GM12878 (cell line): ENCODE results near the gene FNDC3A.

Source experiments
- BACH1 ChIP-seq: fragments of 450-650 bp; IDR thresholded peaks from 2 replicates; pipeline ENCODE4 v1.6.1; 2017; ENCODE audit warnings: mild to moderate bottlenecking, borderline replicate concordance
- BCL11A ChIP-seq: IDR thresholded peaks from 2 replicates; pipeline ENCODE4 v1.6.1; 2011; ENCODE audit warnings: low read depth, low read length
- BRCA1 ChIP-seq: IDR thresholded peaks from 2 replicates; pipeline ENCODE4 v1.6.1; 2011; ENCODE audit warnings: low read depth, low read length, improper control_type of control experiment
- CTCF ChIP-seq, 3 experiments: IDR thresholded peaks in 2 of 3; conservative IDR thresholded peaks in 1 of 3; 2 replicates each; pipeline ENCODE4 v1.5.1; 2011; ENCODE audit warnings: low read depth in 3 of 3, low read length in 3 of 3, mild to moderate bottlenecking in 3 of 3, control low read depth in 2 of 3, moderate library complexity in 2 of 3, inconsistent platforms in 1 of 3, mixed read lengths in 1 of 3; ENCODE audit not compliant: control insufficient read depth in 2 of 3, insufficient read depth in 1 of 3; ENCODE audit errors: extremely low read depth in 1 of 3
- E4F1 ChIP-seq: fragments of 450-650 bp; IDR thresholded peaks from 2 replicates; pipeline ENCODE4 v1.6.1; 2018; ENCODE audit warnings: borderline replicate concordance, mild to moderate bottlenecking; ENCODE audit not compliant: partially characterized antibody
- HSF1 ChIP-seq: fragments of 150-350 bp; IDR thresholded peaks from 2 replicates; pipeline ENCODE4 v1.6.1; 2014; ENCODE audit warnings: mild to moderate bottlenecking, low read depth, low read length
- MAX ChIP-seq: IDR thresholded peaks from 2 replicates; pipeline ENCODE4 v1.6.1; 2012; ENCODE audit warnings: low read depth, low read length, improper control_type of control experiment
- MYC ChIP-seq: IDR thresholded peaks from 2 replicates; pipeline ENCODE4 v1.6.1; 2011; ENCODE audit warnings: mild to moderate bottlenecking, low read length, moderate library complexity, inconsistent platforms; ENCODE audit not compliant: insufficient read depth, insufficient replicate concordance, insufficient read length, severe bottlenecking
- NBN ChIP-seq: fragments of 450-650 bp; IDR thresholded peaks from 2 replicates; pipeline ENCODE4 v1.6.1; 2016
- POLR2A ChIP-seq: IDR thresholded peaks from 2 replicates; pipeline ENCODE4 v1.6.1; 2011; ENCODE audit warnings: low read depth, mild to moderate bottlenecking, low read length
- POLR2AphosphoS5 ChIP-seq: IDR thresholded peaks from 2 replicates; pipeline ENCODE4 v1.6.1; 2011; ENCODE audit warnings: mild to moderate bottlenecking, low read length, inconsistent platforms
- REST ChIP-seq: IDR thresholded peaks from 2 replicates; pipeline ENCODE4 v1.6.1; 2012; ENCODE audit warnings: mild to moderate bottlenecking, low read depth, low read length
- USF2 ChIP-seq: IDR thresholded peaks from 2 replicates; pipeline ENCODE4 v1.6.1; 2011; ENCODE audit warnings: low read depth, low read length, improper control_type of control experiment, borderline replicate concordance

GRCh38 chr13:49110122-49110912 is 134.6 kb downstream of the FNDC3A start:
- peak; percentile 35; the same call in 1 of the 2 replicates for TF ChIP-seq NBN
- TF ChIP-seq POLR2AphosphoS5: no peak
- TF ChIP-seq CTCF (IDR thresholded peaks at IDR 0.05 in 2 of 3, conservative IDR thresholded peaks at IDR 0.05 in 1 of 3; ENCODE audit: control insufficient read depth in 2 of 3, extremely low read depth in 1 of 3, insufficient read depth in 1 of 3, low read depth in 3 of 3, low read length in 3 of 3): no peak
- TF ChIP-seq USF2: peak; percentile 99
- no peak for TF ChIP-seq BRCA1
- TF ChIP-seq REST: no peak
- TF ChIP-seq POLR2A: no peak
- no peak for TF ChIP-seq BCL11A
- TF ChIP-seq HSF1: 0 out of 2 replicates have a peak, but pooled peaks have one; percentile 32
- no peak for TF ChIP-seq BACH1
- peak; percentile 87 for TF ChIP-seq MAX
- TF ChIP-seq E4F1: no peak
- TF ChIP-seq MYC: no peak
